Tibial artery (tissue), 4 donors: Measurements from ENCODE around the gene SAC3D1.
A peak's percentile ranks its signal among the peaks of the same experiment; 100 is the strongest.
"Not testable (repeated sequence)": the region's sequence is repeated elsewhere in the genome, so short reads cannot be mapped to it uniquely, and the experiment has no call there.

Experiments used
- DNase-seq, 2 donors: peaks; one replicate each; pipeline ENCODE4 v3.0.0-alpha.2; 2019
- H3K27ac ChIP-seq, 2 donors: fragments of 200-600 bp; sonication (generic) in 1 of 2; 1 replicate in 1 of 2; 2 replicates in 1 of 2; pipeline ENCODE4 v1.5.1; 2018 to 2019; ENCODE audit warnings: mild to moderate bottlenecking in 1 of 2
- H3K27me3 ChIP-seq, 2 donors: fragments of 200-600 bp; sonication (generic) in 1 of 2; one replicate each; pipeline versions ENCODE4 v1.5.1 to v1.6.0; 2016 to 2019
- H3K36me3 ChIP-seq, 3 donors: fragments of 200-600 bp; sonication (generic) in 2 of 3; one replicate each; pipeline ENCODE4 v1.5.1; 2016 to 2019; ENCODE audit warnings: mild to moderate bottlenecking in 2 of 3
- H3K4me1 ChIP-seq, 4 donors: fragments of 200-600 bp; sonication (generic) in 2 of 4; 1 replicate in 3 of 4; 2 replicates in 1 of 4; pipeline ENCODE4 v1.5.1; 2016 to 2019
- H3K4me3 ChIP-seq, 2 donors: fragments of 200-600 bp; sonication (generic) in 1 of 2; 1 replicate in 1 of 2; 2 replicates in 1 of 2; pipeline ENCODE4 v1.5.1; 2018 to 2019; ENCODE audit warnings: mild to moderate bottlenecking in 2 of 2
- H3K9me3 ChIP-seq, 3 donors: fragments of 200-600 bp; sonication (generic) in 1 of 3; one replicate each; pipeline ENCODE4 v1.5.1; 2016 to 2019
- intact Hi-C: fragments of 100-400 bp; cut with DNase I; formaldehyde crosslinking; loops from one replicate; pipeline ENCODE4 v1.15.0; 2023; ENCODE audit warnings: low total_unique reads
- TF ChIP-seq, protein P1 (sequence below), 2 experiments: fragments of 200-600 bp in 1 of 2; fragments of 450-650 bp in 1 of 2; IDR thresholded peaks; one replicate each; pipeline ENCODE4 v1.5.1; 2017 to 2019; ENCODE audit warnings: antibody characterized with exemption in 2 of 2, mild to moderate bottlenecking in 1 of 2, moderate library complexity in 1 of 2

SAC3D1 gene

DNA sequence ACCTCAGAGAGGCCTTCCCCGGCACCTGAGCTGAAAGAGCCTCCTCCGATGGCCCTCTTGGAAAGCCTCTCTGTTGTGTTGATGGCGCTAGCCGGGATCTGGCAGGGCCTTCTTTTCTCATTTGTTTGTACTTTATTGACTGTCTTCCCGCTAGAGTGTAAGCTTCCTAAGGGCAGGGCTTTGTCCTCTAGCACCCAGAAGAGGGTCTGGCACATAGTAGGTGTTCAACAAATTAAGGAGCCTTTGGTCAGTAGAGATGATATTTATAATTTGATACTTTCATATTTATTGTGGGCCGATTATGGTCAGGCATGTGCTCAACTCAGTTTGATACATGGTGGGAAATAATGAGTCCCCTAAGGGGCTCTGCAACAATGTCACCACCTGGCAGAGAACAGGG, 23.1 kb upstream of the SAC3D1 start:
- Histone ChIP-seq H3K4me1 (peaks cover 6 to 20% (median 16%) of the 10 kb centered on the region in 4 donors), H3K36me3 (peaks cover 28 to 56% (median 40%) of the 10 kb centered on the region in 3 donors), H3K9me3 (no peaks in the 10 kb centered on the region), H3K27ac (no peak overlapping the region), H3K27me3 (no peaks in the 10 kb centered on the region), H3K4me3 (no peak overlapping the region)
- intact Hi-C loops = no loop called here
- no peak for DNase-seq
- TF ChIP-seq, protein P1, sequence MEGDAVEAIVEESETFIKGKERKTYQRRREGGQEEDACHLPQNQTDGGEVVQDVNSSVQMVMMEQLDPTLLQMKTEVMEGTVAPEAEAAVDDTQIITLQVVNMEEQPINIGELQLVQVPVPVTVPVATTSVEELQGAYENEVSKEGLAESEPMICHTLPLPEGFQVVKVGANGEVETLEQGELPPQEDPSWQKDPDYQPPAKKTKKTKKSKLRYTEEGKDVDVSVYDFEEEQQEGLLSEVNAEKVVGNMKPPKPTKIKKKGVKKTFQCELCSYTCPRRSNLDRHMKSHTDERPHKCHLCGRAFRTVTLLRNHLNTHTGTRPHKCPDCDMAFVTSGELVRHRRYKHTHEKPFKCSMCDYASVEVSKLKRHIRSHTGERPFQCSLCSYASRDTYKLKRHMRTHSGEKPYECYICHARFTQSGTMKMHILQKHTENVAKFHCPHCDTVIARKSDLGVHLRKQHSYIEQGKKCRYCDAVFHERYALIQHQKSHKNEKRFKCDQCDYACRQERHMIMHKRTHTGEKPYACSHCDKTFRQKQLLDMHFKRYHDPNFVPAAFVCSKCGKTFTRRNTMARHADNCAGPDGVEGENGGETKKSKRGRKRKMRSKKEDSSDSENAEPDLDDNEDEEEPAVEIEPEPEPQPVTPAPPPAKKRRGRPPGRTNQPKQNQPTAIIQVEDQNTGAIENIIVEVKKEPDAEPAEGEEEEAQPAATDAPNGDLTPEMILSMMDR (IDR thresholded peaks at IDR 0.05) = no peak

DNA sequence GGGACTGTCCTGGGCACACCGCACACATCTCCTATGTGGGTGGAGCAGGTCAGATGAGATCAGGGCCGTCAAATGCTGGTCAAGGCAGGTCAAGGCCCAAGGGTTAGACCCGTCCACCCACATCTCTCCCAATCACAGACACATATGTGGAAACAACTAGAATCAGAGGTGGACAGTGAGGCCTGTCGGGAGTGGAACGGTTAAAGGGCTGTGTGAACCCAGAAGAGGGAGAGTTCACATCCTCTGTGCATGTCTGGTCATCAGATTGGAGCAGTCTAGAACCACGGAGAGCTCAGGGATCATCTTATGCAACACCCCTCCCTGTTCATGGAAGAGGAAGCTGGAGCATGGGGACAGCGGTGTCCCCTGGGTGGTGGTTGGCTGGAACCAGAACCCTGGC, 21.2 kb upstream of the SAC3D1 start:
- Histone ChIP-seq H3K4me1 (peaks cover 0 to 13% (median 9%) of the 10 kb centered on the region in 4 donors), H3K9me3 (no peaks in the 10 kb centered on the region), H3K4me3 (no peak overlapping the region), H3K27ac (no peak overlapping the region), H3K36me3 (peaks cover 28 to 56% (median 40%) of the 10 kb centered on the region in 3 donors), H3K27me3 (no peaks in the 10 kb centered on the region)
- intact Hi-C loops = no loop called here
- DNase-seq = no peak
- TF ChIP-seq, protein P1 (IDR thresholded peaks at IDR 0.05) = no peak

DNA sequence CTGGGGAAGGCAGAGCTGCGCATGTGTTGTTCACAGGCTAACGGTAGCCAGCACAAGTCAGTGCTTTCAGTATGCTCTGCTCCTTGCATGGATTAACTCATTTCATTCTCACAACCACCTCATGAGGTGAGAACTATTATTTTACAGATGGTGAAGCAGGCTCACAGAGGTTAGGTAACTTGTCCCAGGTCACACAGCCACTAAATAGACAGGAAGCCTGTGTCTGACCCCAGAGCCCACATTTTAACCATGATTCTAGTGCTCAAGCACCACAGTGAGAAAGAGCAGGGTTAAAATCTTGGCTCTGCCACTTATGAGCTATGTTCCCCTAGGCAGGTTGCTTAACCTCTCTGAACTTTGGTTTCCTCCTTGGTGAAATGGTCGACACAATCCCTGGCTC, 20.0 kb upstream of the SAC3D1 start:
- Histone ChIP-seq H3K4me1 (peaks cover 0 to 6% (median 0%) of the 10 kb centered on the region in 4 donors), H3K4me3 (no peak overlapping the region), H3K27ac (no peak overlapping the region), H3K27me3 (no peaks in the 10 kb centered on the region), H3K9me3 (no peaks in the 10 kb centered on the region), H3K36me3 (peaks cover 28 to 56% (median 40%) of the 10 kb centered on the region in 3 donors)
- intact Hi-C loops = no loop called here
- no peak for DNase-seq
- TF ChIP-seq, protein P1 (IDR thresholded peaks at IDR 0.05) = no peak

DNA sequence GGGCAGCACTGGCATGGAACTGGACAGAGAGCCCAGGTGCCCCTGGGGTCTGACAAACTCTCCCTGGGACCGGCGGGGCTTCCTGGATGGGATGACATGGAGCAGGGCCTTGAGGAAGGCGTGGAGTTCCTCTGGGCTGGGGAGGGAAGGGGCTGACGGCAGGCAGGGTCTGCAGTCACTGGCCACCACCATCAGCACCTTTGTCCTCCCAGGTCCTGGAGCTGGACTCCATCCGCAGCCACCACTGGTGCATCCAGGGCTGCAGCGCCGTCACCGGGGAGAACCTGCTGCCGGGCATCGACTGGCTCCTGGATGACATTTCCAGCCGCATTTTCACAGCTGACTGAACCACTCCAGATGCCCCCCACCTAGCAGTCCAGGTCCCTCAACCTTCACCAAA, 19.5 kb upstream of the SAC3D1 start:
- H3K27me3 ChIP-seq = no peaks in the 10 kb centered on the region
- no peak overlapping the region for H3K27ac ChIP-seq
- H3K36me3 ChIP-seq = peaks cover 28 to 56% (median 40%) of the 10 kb centered on the region in 3 donors
- H3K4me1 ChIP-seq = peaks cover 0 to 2% (median 0%) of the 10 kb centered on the region in 4 donors
- TF ChIP-seq, protein P1 (IDR thresholded peaks at IDR 0.05) = no peak
- no peak overlapping the region for H3K4me3 ChIP-seq
- H3K9me3 ChIP-seq = no peaks in the 10 kb centered on the region
- intact Hi-C loops = no loop called here
- no peak for DNase-seq

DNA sequence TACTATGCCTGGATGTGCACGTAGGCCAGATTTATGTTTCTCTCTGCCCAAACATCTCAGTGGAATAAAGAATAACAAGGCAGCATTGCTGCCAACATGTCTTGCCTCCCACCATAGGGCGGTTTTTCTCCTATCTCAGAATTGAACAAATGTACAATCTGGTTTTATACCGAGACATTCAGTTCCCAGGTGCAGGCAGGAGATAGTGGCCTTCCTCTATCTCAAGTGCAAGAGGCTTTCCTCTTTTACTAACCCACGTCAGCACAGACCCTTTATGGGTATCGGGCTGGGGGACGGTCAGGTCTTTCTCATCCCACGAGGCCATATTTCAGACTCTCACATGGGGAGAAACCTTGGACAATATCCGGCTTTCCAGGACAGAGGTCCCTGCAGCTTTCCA, 17.5 kb upstream of the SAC3D1 start:
- H3K27ac ChIP-seq, H3K4me3 ChIP-seq, H3K9me3 ChIP-seq, DNase-seq, H3K27me3 ChIP-seq, intact Hi-C loops: not testable (repeated sequence)
- Histone ChIP-seq H3K4me1 (peaks cover 0 to 13% (median 6%) of the 10 kb centered on the region in 4 donors), H3K36me3 (peaks cover 24 to 44% (median 33%) of the 10 kb centered on the region in 3 donors)

DNA sequence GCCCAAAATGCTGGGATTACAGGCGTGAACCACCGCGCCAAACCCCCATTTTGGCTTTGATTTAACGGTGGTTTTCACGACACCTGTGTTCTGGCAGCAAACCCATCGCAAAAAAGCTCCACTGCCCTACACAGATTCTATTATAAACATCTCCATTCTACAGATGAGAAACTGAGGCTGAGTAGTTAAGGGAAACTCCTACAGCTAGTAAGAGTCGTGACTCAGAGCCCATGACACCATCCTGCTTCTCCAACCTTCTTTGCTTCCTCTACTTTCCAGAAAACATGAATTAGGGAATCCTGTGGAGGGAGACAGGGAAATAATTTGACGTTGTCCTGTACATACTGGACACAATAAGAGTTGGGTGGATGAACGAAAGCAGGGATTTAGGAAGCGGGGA, 14.2 kb upstream of the SAC3D1 start:
- H3K27ac ChIP-seq = peak overlapping the region; percentile 81 to 85
- no peak for DNase-seq
- no peaks in the 10 kb centered on the region for H3K9me3 ChIP-seq
- H3K4me1 ChIP-seq = peaks cover 0 to 20% (median 12%) of the 10 kb centered on the region in 4 donors
- intact Hi-C loops = loop anchor here (5.0 kb wide), 1 partner anchor 60 kb away; a partner anchor contains a TSS
- H3K4me3 ChIP-seq = peak overlapping the region; percentile 61
- no peaks in the 10 kb centered on the region for H3K27me3 ChIP-seq
- TF ChIP-seq, protein P1 (IDR thresholded peaks at IDR 0.05) = no peak
- peaks cover 8 to 20% (median 14%) of the 10 kb centered on the region in 3 donors for H3K36me3 ChIP-seq
